Body of pancreas (tissue), 4 donors: ENCODE measurements around the gene ANKLE1. TPM values are rescaled to one million over a fixed set of nuclear protein-coding genes. Genes with fewer than 3 reads are reported as not detected.

Experiments
- ATAC-seq: fragments of 150-250 bp; one replicate; pipeline ENCODE4 v1.9.1; 2016
- DNase-seq, 4 donors: peaks; one replicate each; pipeline ENCODE4 v3.0.0-alpha.2; 2019
- H3K27ac ChIP-seq, 4 donors: fragments of 200-600 bp; sonication (generic); 1 replicate in 3 of 4; 2 replicates in 1 of 4; pipeline versions ENCODE4 v1.5.1 to v1.6.1; 2016 to 2019; ENCODE audit warnings: mild to moderate bottlenecking in 1 of 4, mixed read lengths in 1 of 4, moderate library complexity in 1 of 4
- H3K27me3 ChIP-seq, 2 donors: fragments of 200-600 bp; sonication (generic); one replicate each; pipeline ENCODE4 v1.6.0; 2016; ENCODE audit warnings: mild to moderate bottlenecking in 1 of 2
- H3K36me3 ChIP-seq, 2 donors: fragments of 200-600 bp; sonication (generic); replicated peaks in 1 of 2; 2 replicates each; pipeline ENCODE4 v1.5.1; 2016; ENCODE audit warnings: low read depth in 2 of 2; ENCODE audit not compliant: insufficient read depth in 1 of 2
- H3K4me1 ChIP-seq: fragments of 200-600 bp; sonication (generic); one replicate; pipeline ENCODE4 v1.6.0; 2016
- H3K4me3 ChIP-seq, 2 donors: fragments of 200-600 bp; sonication (generic); 1 replicate in 1 of 2; 2 replicates in 1 of 2; pipeline ENCODE4 v1.5.1; 2016 to 2019
- H3K9me3 ChIP-seq, 3 donors: fragments of 200-600 bp; sonication (generic); 1 replicate in 2 of 3; 2 replicates in 1 of 3; pipeline ENCODE4 v1.5.1; 2016
- CTCF ChIP-seq, 7 experiments: fragments of 450-650 bp in 4 of 7; fragments of 200-600 bp in 3 of 7; sonication (generic) in 3 of 7; IDR thresholded peaks; one replicate each; pipeline ENCODE4 v1.5.1; 2016 to 2019; ENCODE audit warnings: antibody characterized with exemption in 7 of 7
- POLR2A ChIP-seq, 3 donors: fragments of 450-650 bp; IDR thresholded peaks; one replicate each; pipeline ENCODE4 v1.6.1; 2016; ENCODE audit warnings: antibody characterized with exemption in 3 of 3, mild to moderate bottlenecking in 2 of 3
- whole genome bisulfite sequencing, 2 donors: methylation state at CpG; one replicate each; pipeline ENCODE4 v1.1.5; 2017; 5-methylcytosine and 5-hydroxymethylcytosine counted together
- intact Hi-C: fragments of 100-400 bp; cut with DNase I; formaldehyde crosslinking; loops from one replicate; pipeline ENCODE4 v1.15.1; 2023
- total RNA-seq, 2 donors: library from RNA; depleted of rRNA; stranded (reverse); fragments of >200 nt; gene quantifications; one replicate each; pipeline ENCODE4 v1.1.0, GENCODE V29; 2016

The ANKLE1 gene
- total RNA-seq, 2 donors from 2014 or later: 0.33 TPM; not detected in 1

- intact Hi-C loops: no loop called here
- WGBS, 2 donors: 79 to 88% methylated on average over 10 to 21 of the region's 23 CpGs
- TF ChIP-seq CTCF (IDR thresholded peaks at IDR 0.05) (no peak), POLR2A (IDR thresholded peaks at IDR 0.05) (no peak)
- H3K27ac ChIP-seq: peak overlapping the region in 1 of 4 donors; percentile 18
- no peak overlapping the region for H3K4me3 ChIP-seq
- no peaks in the 10 kb centered on the region for H3K36me3 ChIP-seq
- H3K9me3 ChIP-seq: no peaks in the 10 kb centered on the region
- H3K27me3 ChIP-seq: no peaks in the 10 kb centered on the region
- ATAC-seq (no peak), DNase-seq (no peak)
- H3K4me1 ChIP-seq: peaks cover 37% of the 10 kb centered on the region
Measured at GRCh38 chr19:17263712-17264640, 17.7 kb upstream of the ANKLE1 start.

GRCh38 chr19:17264641-17264979, 17.1 kb upstream of the ANKLE1 start, which contains the start of gene USHBP1:
Gene USHBP1, minus strand, starts transcription at chr19:17264745. Its CDS starts 446 bp downstream, at chr19:17264299.
- Histone ChIP-seq H3K4me3 (no peak within 1 kb of the TSS), H3K36me3 (no peaks in the 10 kb centered on the region), H3K9me3 (no peaks in the 10 kb centered on the region), H3K27me3 (no peaks in the 10 kb centered on the region), H3K27ac (peak within 1 kb of the TSS in 1 of 4 donors; percentile 18), H3K4me1 (peaks cover 31% of the 10 kb centered on the region)
- 63 to 70% methylated on average over 5 of the region's 5 CpGs for WGBS, 2 donors
- ATAC-seq: no peak
- TF ChIP-seq POLR2A (IDR thresholded peaks at IDR 0.05): peak in 1 of 3 donors; percentile 14
- TF ChIP-seq CTCF (IDR thresholded peaks at IDR 0.05): no peak
- intact Hi-C loops: no loop called here
- no peak for DNase-seq

- Histone ChIP-seq H3K4me3 (no peak overlapping the region), H3K4me1 (peaks cover 18% of the 10 kb centered on the region), H3K27me3 (no peaks in the 10 kb centered on the region), H3K27ac (no peak overlapping the region), H3K36me3 (peaks cover 0 to 1% of the 10 kb centered on the region in 2 donors), H3K9me3 (no peaks in the 10 kb centered on the region)
- TF ChIP-seq CTCF (IDR thresholded peaks at IDR 0.05) (no peak), POLR2A (IDR thresholded peaks at IDR 0.05) (no peak)
- ATAC-seq (no peak), DNase-seq (no peak)
- 86 to 87% methylated on average over 7 of the region's 7 CpGs for WGBS, 2 donors
- intact Hi-C loops: no loop called here
Measured at GRCh38 chr19:17266026-17266425, 15.7 kb upstream of the ANKLE1 start.

GRCh38 chr19:17266589-17266974, 15.1 kb upstream of the ANKLE1 start:
- Histone ChIP-seq H3K4me3 (no peak overlapping the region), H3K4me1 (peaks cover 13% of the 10 kb centered on the region), H3K27me3 (no peaks in the 10 kb centered on the region), H3K27ac (peak overlapping the region in 3 of 4 donors; percentile 29 to 72 (median 71)), H3K9me3 (no peaks in the 10 kb centered on the region), H3K36me3 (peaks cover 0 to 5% of the 10 kb centered on the region in 2 donors)
- intact Hi-C loops: no loop called here
- ATAC-seq: no peak
- DNase-seq: no peak
- TF ChIP-seq CTCF (IDR thresholded peaks at IDR 0.05) (no peak), POLR2A (IDR thresholded peaks at IDR 0.05) (no peak)
- WGBS, 2 donors: 62 to 80% methylated on average over 12 of the region's 12 CpGs
